GM12878 (cell line): ENCODE results near the gene PTMA. TPM values are rescaled to one million over a fixed set of nuclear protein-coding genes. Genes with fewer than 3 reads are reported as not detected.

Experiments used
- ATF3 ChIP-seq: IDR thresholded peaks from 2 replicates; pipeline ENCODE4 v1.6.1; 2011; ENCODE audit warnings: low read depth, mild to moderate bottlenecking, low read length, moderate library complexity, borderline replicate concordance; ENCODE audit errors: extremely low read depth
- CBX3 ChIP-seq: fragments of 200-600 bp; sonication (generic); IDR thresholded peaks from 2 replicates; pipeline ENCODE4 v1.6.1; 2016; ENCODE audit warnings: low read depth, borderline replicate concordance
- CEBPB ChIP-seq, 2 experiments: fragments of 150-350 bp in 1 of 2; IDR thresholded peaks; 2 replicates each; pipeline ENCODE4 v1.6.1; 2012 to 2014; ENCODE audit warnings: low read depth in 2 of 2, low read length in 2 of 2, borderline replicate concordance in 1 of 2, inconsistent platforms in 1 of 2
- CHD1 ChIP-seq: IDR thresholded peaks from 2 replicates; pipeline ENCODE4 v1.6.1; 2012; ENCODE audit warnings: low read depth, low read length, improper control_type of control experiment
- ETV6 ChIP-seq, 2 experiments: fragments of 450-650 bp in 1 of 2; IDR thresholded peaks in 1 of 2; conservative IDR thresholded peaks in 1 of 2; 2 replicates each; pipeline ENCODE4 v1.6.1; 2014; ENCODE audit warnings: antibody characterized with exemption in 1 of 2, borderline replicate concordance in 1 of 2, low read depth in 1 of 2, mild to moderate bottlenecking in 1 of 2, moderate library complexity in 1 of 2
- EZH2 ChIP-seq: IDR thresholded peaks from 2 replicates; pipeline ENCODE4 v1.6.1; 2012; ENCODE audit warnings: low read depth, mild to moderate bottlenecking, control low read depth, inconsistent platforms, low read length, borderline replicate concordance; ENCODE audit not compliant: control insufficient read depth
- NFYB ChIP-seq: IDR thresholded peaks from 2 replicates; pipeline ENCODE4 v1.6.1; 2011; ENCODE audit warnings: low read depth, mild to moderate bottlenecking, low read length, improper control_type of control experiment, moderate library complexity; ENCODE audit not compliant: insufficient read depth
- NR2F1 ChIP-seq: fragments of 450-650 bp; conservative IDR thresholded peaks from 2 replicates; pipeline ENCODE4 v1.6.1; 2017; ENCODE audit warnings: mild to moderate bottlenecking
- USF1 ChIP-seq: IDR thresholded peaks from 2 replicates; pipeline ENCODE4 v1.6.1; 2011; ENCODE audit warnings: borderline replicate concordance, low read depth, mild to moderate bottlenecking, moderate library complexity, mixed read lengths, low read length; ENCODE audit not compliant: insufficient read depth; ENCODE audit errors: extremely low read length
- polyA plus RNA-seq, 11 experiments: library from polyadenylated mRNA; depleted of rRNA in 4 of 11; unstranded in 6 of 11; stranded (reverse) in 5 of 11; fragments of >200 nt; fragmentation: Nextera tagmentation in 4 of 11; fragmentation: Illumina TruSeq in 1 of 11; extraction: Ambion mirVana in 4 of 11; extraction: Trizol in 1 of 11; gene quantifications; 1 replicate in 1 of 11; 2 replicates in 10 of 11; pipeline versions ENCODE4 v1.2.1 to v1.2.3, GENCODE V29; 2011 to 2016; ENCODE audit warnings: inconsistent platforms in 2 of 11, missing spikeins in 2 of 11, low read depth in 1 of 11
- total RNA-seq, 4 experiments: library from RNA; depleted of rRNA in 3 of 4; stranded (reverse); fragments of >200 nt in 3 of 4; fragmentation: Illumina TruSeq in 1 of 4; extraction: Trizol in 1 of 4; gene quantifications; 2 replicates each; pipeline versions ENCODE4 v1.2.1 to v1.2.3, GENCODE V29; 2013 to 2021
- TF ChIP-seq, protein P1 (sequence below): fragments of 450-650 bp; IDR thresholded peaks from 2 replicates; pipeline ENCODE4 v1.6.1; 2016; ENCODE audit warnings: mild to moderate bottlenecking, moderate library complexity, borderline replicate concordance

PTMA gene
- total and polyA plus RNA-seq, 10 of the 15 experiments (the other 5 are each of a cell fraction or from before 2014, with no cell fraction given), result 1,144 to 5,018 (median 3,464) TPM

GRCh38 chr2:231720292-231720986 is 12.1 kb downstream of the PTMA start (continued):
- TF ChIP-seq CBX3 (no peak), USF1 (peak; percentile 37), ETV6 (conservative IDR thresholded peaks at IDR 0.05 in 1 of 2, IDR thresholded peaks at IDR 0.05 in 1 of 2; ENCODE audit: borderline replicate concordance in 1 of 2, low read depth in 1 of 2) (no peak), NR2F1 (no peak), ATF3 (no peak), NFYB (peak; percentile 53; the same call in 1 of the 2 replicates), EZH2 (no peak), CHD1 (no peak), CEBPB (IDR thresholded peaks at IDR 0.05; ENCODE audit: borderline replicate concordance in 1 of 2, low read depth in 2 of 2, low read length in 2 of 2) (no peak)
- TF ChIP-seq, protein P1, sequence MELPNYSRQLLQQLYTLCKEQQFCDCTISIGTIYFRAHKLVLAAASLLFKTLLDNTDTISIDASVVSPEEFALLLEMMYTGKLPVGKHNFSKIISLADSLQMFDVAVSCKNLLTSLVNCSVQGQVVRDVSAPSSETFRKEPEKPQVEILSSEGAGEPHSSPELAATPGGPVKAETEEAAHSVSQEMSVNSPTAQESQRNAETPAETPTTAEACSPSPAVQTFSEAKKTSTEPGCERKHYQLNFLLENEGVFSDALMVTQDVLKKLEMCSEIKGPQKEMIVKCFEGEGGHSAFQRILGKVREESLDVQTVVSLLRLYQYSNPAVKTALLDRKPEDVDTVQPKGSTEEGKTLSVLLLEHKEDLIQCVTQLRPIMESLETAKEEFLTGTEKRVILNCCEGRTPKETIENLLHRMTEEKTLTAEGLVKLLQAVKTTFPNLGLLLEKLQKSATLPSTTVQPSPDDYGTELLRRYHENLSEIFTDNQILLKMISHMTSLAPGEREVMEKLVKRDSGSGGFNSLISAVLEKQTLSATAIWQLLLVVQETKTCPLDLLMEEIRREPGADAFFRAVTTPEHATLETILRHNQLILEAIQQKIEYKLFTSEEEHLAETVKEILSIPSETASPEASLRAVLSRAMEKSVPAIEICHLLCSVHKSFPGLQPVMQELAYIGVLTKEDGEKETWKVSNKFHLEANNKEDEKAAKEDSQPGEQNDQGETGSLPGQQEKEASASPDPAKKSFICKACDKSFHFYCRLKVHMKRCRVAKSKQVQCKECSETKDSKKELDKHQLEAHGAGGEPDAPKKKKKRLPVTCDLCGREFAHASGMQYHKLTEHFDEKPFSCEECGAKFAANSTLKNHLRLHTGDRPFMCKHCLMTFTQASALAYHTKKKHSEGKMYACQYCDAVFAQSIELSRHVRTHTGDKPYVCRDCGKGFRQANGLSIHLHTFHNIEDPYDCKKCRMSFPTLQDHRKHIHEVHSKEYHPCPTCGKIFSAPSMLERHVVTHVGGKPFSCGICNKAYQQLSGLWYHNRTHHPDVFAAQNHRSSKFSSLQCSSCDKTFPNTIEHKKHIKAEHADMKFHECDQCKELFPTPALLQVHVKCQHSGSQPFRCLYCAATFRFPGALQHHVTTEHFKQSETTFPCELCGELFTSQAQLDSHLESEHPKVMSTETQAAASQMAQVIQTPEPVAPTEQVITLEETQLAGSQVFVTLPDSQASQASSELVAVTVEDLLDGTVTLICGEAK, result no peak
